Fibroblast of upper back skin (primary cell): ENCODE measurements around the gene SARDH.
"Not testable (repeated sequence)": the region's sequence is repeated elsewhere in the genome, so short reads cannot be mapped to it uniquely, and the experiment has no call there.

Source experiments
- DNase-seq: peaks from one replicate; pipeline ENCODE4 v3.0.0-alpha.2; 2013

Gene SARDH

GRCh38 chr9:133641861-133642595 is 96.1 kb downstream of the SARDH start:
- DNase-seq, result no peak

GRCh38 chr9:133641396-133641655 is 96.8 kb downstream of the SARDH start:
- DNase-seq, result no peak

- no peak for DNase-seq
Measured at GRCh38 chr9:133640580-133641395, 97.4 kb downstream of the SARDH start.

GRCh38 chr9:133640160-133640559 is 98.0 kb downstream of the SARDH start:
- DNase-seq, result no peak

- DNase-seq, result no peak
Measured at GRCh38 chr9:133639613-133640012, 98.5 kb downstream of the SARDH start.

- no peak for DNase-seq
Measured at GRCh38 chr9:133638711-133639110, 99.4 kb downstream of the SARDH start.

GRCh38 chr9:133638076-133638475 is 100.1 kb downstream of the SARDH start:
- no peak for DNase-seq

- no peak for DNase-seq
Measured at GRCh38 chr9:133637451-133638055, 100.6 kb downstream of the SARDH start.

- no peak for DNase-seq
Measured at GRCh38 chr9:133636902-133637301, 101.2 kb downstream of the SARDH start.

- no peak for DNase-seq
Measured at GRCh38 chr9:133635533-133636531, 102.3 kb downstream of the SARDH start, which contains the start of gene DBH. DBH (plus strand) TSS chr9:133636363; CDS start chr9:133636372, 9 bp downstream.

GRCh38 chr9:133635098-133635497 is 103.1 kb downstream of the SARDH start:
- DNase-seq, result no peak

GRCh38 chr9:133634081-133634691 is 104.0 kb downstream of the SARDH start:
- DNase-seq, result no peak

- no peak for DNase-seq
Measured at GRCh38 chr9:133633681-133634080, 104.5 kb downstream of the SARDH start.

GRCh38 chr9:133632806-133633680 is 105.1 kb downstream of the SARDH start:
- DNase-seq, result no peak

GRCh38 chr9:133631111-133631510 is 107.0 kb downstream of the SARDH start:
- no peak for DNase-seq

- DNase-seq, result no peak
Measured at GRCh38 chr9:133629221-133630110, 108.7 kb downstream of the SARDH start.

GRCh38 chr9:133628766-133629165 is 109.4 kb downstream of the SARDH start:
- no peak for DNase-seq

GRCh38 chr9:133627341-133627740 is 110.8 kb downstream of the SARDH start:
- no peak for DNase-seq

- DNase-seq, result not testable (repeated sequence)
Measured at GRCh38 chr9:133626008-133626407, 112.1 kb downstream of the SARDH start.

- no peak for DNase-seq
Measured at GRCh38 chr9:133622555-133622954, 115.6 kb downstream of the SARDH start.
